Activated CD8-positive, alpha-beta T cell treated with anti-CD3 and anti-CD28 coated beads for 36 hours (primary cell): Measurements from ENCODE around the gene CDK4. TPM values are rescaled to one million over a fixed set of nuclear protein-coding genes. Genes with fewer than 3 reads are reported as not detected.
"Not testable (repeated sequence)": the region's sequence is repeated elsewhere in the genome, so short reads cannot be mapped to it uniquely, and the experiment has no call there.

Source experiments
- ATAC-seq: fragments of 200-7000 bp; cut with Tn5 transposase; one replicate; pipeline ENCODE4 v1.10.0; 2021; ENCODE audit warnings: mild to moderate bottlenecking, moderate library complexity
- CTCF ChIA-PET: fragments of 350-600 bp; sonication (Branson Sonifier 250); formaldehyde crosslinking; loops from one replicate; lab custom pipeline; 2021; ENCODE audit warnings: antibody characterized with exemption; lab: Charles Lee
- POLR2A ChIA-PET: fragments of 350-600 bp; sonication (Branson Sonifier 250); formaldehyde crosslinking; loops from one replicate; lab custom pipeline; 2021; ENCODE audit warnings: antibody characterized with exemption; lab: Charles Lee
- DNase-seq: peaks from one replicate; pipeline ENCODE4 v3.0.0-alpha.2; 2020
- H3K27ac Mint-ChIP-seq: one replicate; pipeline ENCODE4 v1.8.0; 2021; ENCODE audit warnings: mild to moderate bottlenecking, mixed read lengths
- H3K27me3 Mint-ChIP-seq: one replicate; pipeline ENCODE4 v1.8.0; 2021; ENCODE audit warnings: mixed read lengths
- H3K36me3 Mint-ChIP-seq: one replicate; pipeline ENCODE4 v1.8.0; 2021; ENCODE audit warnings: low read depth, mixed read lengths
- H3K4me1 Mint-ChIP-seq: one replicate; pipeline ENCODE4 v1.8.0; 2021; ENCODE audit warnings: low read depth, mixed read lengths
- H3K4me3 Mint-ChIP-seq: one replicate; pipeline ENCODE4 v1.8.0; 2021; ENCODE audit warnings: mild to moderate bottlenecking, moderate library complexity, mixed read lengths
- H3K9me3 Mint-ChIP-seq: one replicate; pipeline ENCODE4 v1.8.0; 2021; ENCODE audit warnings: mixed read lengths
- CTCF ChIP-seq: fragments of 200-600 bp; IDR thresholded peaks from one replicate; pipeline ENCODE4 v1.8.0; 2022; ENCODE audit warnings: antibody characterized with exemption, mild to moderate bottlenecking
- intact Hi-C: fragments of 100-400 bp; cut with micrococcal nuclease; formaldehyde crosslinking; loops from one replicate; pipeline ENCODE4 v1.10.0; 2022
- total RNA-seq, 2 experiments: library from RNA; stranded (reverse); gene quantifications; one replicate each; pipeline ENCODE4 v1.2.3, GENCODE V29; 2021

CDK4 gene
- total RNA-seq, 2 experiments from 2014 or later = 218 to 221 TPM

GRCh38 chr12:57775563-57776246 is 23.6 kb upstream of the CDK4 start:
- ATAC-seq = no peak
- ChIA-PET POLR2A (interaction anchor here (1.3 kb wide), 1 partner anchor 11 kb away, joined by 3 read pairs; no protein-coding TSS in a partner anchor), CTCF (interaction anchor here (0.9 to 13.4 kb wide), 3 partner anchors 12 to 47 kb away, joined by 3 to 122 read pairs (median 3); partner anchors contain the start of gene CYP27B1)
- intact Hi-C loops = no loop called here
- Mint-ChIP-seq H3K4me1 (peaks cover 13% of the 10 kb centered on the region), H3K27me3 (no peaks in the 10 kb centered on the region), H3K9me3 (no peaks in the 10 kb centered on the region), H3K4me3 (no peak overlapping the region), H3K36me3 (peaks cover 9% of the 10 kb centered on the region), H3K27ac (no peak overlapping the region)
- no peak for DNase-seq
- no peak for TF ChIP-seq CTCF

GRCh38 chr12:57775044-57775443 is 22.9 kb upstream of the CDK4 start:
- Mint-ChIP-seq H3K4me3 (no peak overlapping the region), H3K36me3 (peaks cover 14% of the 10 kb centered on the region), H3K9me3 (no peaks in the 10 kb centered on the region), H3K4me1 (peaks cover 14% of the 10 kb centered on the region), H3K27me3 (no peaks in the 10 kb centered on the region), H3K27ac (no peak overlapping the region)
- ChIA-PET CTCF (interaction anchor here (0.9 to 13.4 kb wide), 6 partner anchors 8 to 130 kb away, joined by 3 to 122 read pairs (median 4); partner anchors contain the start of genes CYP27B1 and TSFM), POLR2A (interaction anchor here (0.7 to 1.3 kb wide), 2 partner anchors 10 to 15 kb away, joined by 3 read pairs; no protein-coding TSS in a partner anchor)
- ATAC-seq (no peak), DNase-seq (no peak)
- intact Hi-C loops = no loop called here
- TF ChIP-seq CTCF = no peak

- H3K36me3 Mint-ChIP-seq = peaks cover 17% of the 10 kb centered on the region
- H3K4me3 Mint-ChIP-seq, ATAC-seq, H3K27me3 Mint-ChIP-seq, H3K9me3 Mint-ChIP-seq, H3K27ac Mint-ChIP-seq, intact Hi-C loops, DNase-seq: not testable (repeated sequence)
- ChIA-PET CTCF (interaction anchor here (1.0 to 13.4 kb wide), 5 partner anchors 9 to 130 kb away, joined by 3 to 122 read pairs (median 5); partner anchors contain the start of genes CYP27B1 and TSFM), POLR2A (interaction anchor here (0.7 to 1.3 kb wide), 2 partner anchors 10 to 15 kb away, joined by 3 read pairs; no protein-coding TSS in a partner anchor)
- peaks cover 14% of the 10 kb centered on the region for H3K4me1 Mint-ChIP-seq
These were observed 22.5 kb upstream of the CDK4 start for GRCh38 chr12:57774634-57775033.

- ChIA-PET POLR2A (interaction anchor here (0.7 to 2.1 kb wide), 6 partner anchors 9 to 75 kb away, joined by 3 to 9 read pairs (median 4); partner anchors contain the start of gene TSFM), CTCF (interaction anchor here (0.8 to 13.4 kb wide), 5 partner anchors 9 to 133 kb away, joined by 3 to 122 read pairs (median 9); partner anchors contain the start of genes CYP27B1 and TSFM)
- peak; percentile 53 for DNase-seq
- H3K27ac Mint-ChIP-seq = peak within 1 kb of the TSS; percentile 99
- H3K27me3 Mint-ChIP-seq = no peaks in the 10 kb centered on the region
- intact Hi-C loops = no loop called here
- no peak for TF ChIP-seq CTCF
- H3K9me3 Mint-ChIP-seq = no peaks in the 10 kb centered on the region
- peaks cover 11% of the 10 kb centered on the region for H3K4me1 Mint-ChIP-seq
- peak within 1 kb of the TSS; percentile 99 for H3K4me3 Mint-ChIP-seq
- peak; percentile 16 for ATAC-seq
- H3K36me3 Mint-ChIP-seq = peaks cover 28% of the 10 kb centered on the region
These were observed 20.6 kb upstream of the CDK4 start, which contains the start of gene EEF1AKMT3 for GRCh38 chr12:57772429-57773322. Gene EEF1AKMT3 (plus strand): TSS chr12:57772614. CDS start chr12:57772725, 111 bp downstream.
